Fibroblast of pulmonary artery (primary cell): ENCODE measurements around the gene TXNRD3.
"Not testable (repeated sequence)": the region's sequence is repeated elsewhere in the genome, so short reads cannot be mapped to it uniquely, and the experiment has no call there.

Source experiments
- DNase-seq: peaks from one replicate; pipeline ENCODE4 v3.0.0-alpha.2; 2010; ENCODE audit warnings: low read depth
- H3K4me3 ChIP-seq: replicated peaks from 2 replicates; pipeline ENCODE4 v1.5.1; 2011; ENCODE audit warnings: low read depth, mild to moderate bottlenecking, control low read depth, low read length, moderate library complexity
- TF ChIP-seq, protein P1 (sequence below): IDR thresholded peaks from 2 replicates; pipeline ENCODE4 v1.5.1; 2011; ENCODE audit warnings: mild to moderate bottlenecking, control low read depth, low read length, inconsistent platforms; ENCODE audit errors: missing control alignments

The TXNRD3 gene

DNA sequence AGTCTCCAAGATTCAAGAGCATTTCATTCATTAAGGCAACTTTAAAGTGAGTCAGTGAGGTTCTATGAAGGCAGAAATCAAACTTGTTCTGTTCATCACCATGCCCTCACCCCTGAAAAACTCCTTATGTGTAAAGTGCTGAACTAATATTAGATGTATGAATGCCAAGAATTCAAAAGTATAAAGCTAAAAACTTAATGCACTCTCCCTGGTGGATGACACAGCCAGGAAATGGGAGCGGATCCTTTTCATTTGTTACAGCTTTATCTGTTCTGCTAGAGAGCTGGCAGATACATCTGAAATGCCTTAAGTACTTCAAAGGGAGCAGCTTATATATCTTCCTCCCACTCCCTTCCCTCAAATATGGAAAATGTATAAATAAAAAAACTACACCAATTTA is 8.2 kb downstream of the TXNRD3 start:
- no peak overlapping the region for H3K4me3 ChIP-seq
- DNase-seq = peak; percentile 43
- TF ChIP-seq, protein P1, sequence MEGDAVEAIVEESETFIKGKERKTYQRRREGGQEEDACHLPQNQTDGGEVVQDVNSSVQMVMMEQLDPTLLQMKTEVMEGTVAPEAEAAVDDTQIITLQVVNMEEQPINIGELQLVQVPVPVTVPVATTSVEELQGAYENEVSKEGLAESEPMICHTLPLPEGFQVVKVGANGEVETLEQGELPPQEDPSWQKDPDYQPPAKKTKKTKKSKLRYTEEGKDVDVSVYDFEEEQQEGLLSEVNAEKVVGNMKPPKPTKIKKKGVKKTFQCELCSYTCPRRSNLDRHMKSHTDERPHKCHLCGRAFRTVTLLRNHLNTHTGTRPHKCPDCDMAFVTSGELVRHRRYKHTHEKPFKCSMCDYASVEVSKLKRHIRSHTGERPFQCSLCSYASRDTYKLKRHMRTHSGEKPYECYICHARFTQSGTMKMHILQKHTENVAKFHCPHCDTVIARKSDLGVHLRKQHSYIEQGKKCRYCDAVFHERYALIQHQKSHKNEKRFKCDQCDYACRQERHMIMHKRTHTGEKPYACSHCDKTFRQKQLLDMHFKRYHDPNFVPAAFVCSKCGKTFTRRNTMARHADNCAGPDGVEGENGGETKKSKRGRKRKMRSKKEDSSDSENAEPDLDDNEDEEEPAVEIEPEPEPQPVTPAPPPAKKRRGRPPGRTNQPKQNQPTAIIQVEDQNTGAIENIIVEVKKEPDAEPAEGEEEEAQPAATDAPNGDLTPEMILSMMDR = no peak

DNA sequence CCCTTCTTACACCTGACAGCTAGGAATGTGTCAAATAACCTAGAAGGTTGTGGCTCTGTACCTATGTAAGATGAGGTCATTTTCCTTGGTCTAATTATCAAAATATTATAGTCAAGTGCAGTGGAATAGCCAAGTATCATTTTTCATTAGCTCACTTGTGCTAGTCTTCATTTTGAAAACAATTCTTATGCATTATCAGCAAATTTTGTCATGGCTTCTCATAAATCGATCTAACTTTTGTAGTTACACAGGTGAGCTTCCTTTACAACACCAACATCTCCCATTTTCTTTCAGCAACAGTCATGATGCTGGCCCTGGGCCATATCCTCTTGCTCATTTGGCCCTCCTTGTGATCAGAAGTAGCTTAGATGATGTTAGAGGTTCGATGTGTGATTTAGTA is 10.3 kb downstream of the TXNRD3 start:
- TF ChIP-seq, protein P1 = no peak
- DNase-seq = no peak
- H3K4me3 ChIP-seq = no peak overlapping the region

DNA sequence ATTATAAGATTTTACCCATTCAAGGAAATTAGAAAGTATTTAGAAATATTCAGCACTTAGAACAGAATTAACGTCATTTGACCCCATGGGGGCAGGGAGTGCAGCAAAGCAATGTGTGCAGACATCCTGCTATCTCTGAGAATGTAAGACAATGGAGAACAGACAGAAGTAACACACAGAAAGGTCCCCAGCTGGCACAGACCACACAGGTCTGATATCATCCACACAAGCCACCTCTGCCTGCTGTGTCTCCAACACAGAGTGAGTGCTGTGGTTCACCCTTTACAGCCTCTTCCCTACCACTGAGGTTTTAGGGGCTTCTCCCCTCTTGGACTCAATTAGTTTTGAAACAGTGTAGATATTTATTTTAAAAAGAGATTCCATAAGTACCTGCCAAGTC is 16.1 kb downstream of the TXNRD3 start:
- no peak overlapping the region for H3K4me3 ChIP-seq
- DNase-seq = no peak
- TF ChIP-seq, protein P1 = no peak

DNA sequence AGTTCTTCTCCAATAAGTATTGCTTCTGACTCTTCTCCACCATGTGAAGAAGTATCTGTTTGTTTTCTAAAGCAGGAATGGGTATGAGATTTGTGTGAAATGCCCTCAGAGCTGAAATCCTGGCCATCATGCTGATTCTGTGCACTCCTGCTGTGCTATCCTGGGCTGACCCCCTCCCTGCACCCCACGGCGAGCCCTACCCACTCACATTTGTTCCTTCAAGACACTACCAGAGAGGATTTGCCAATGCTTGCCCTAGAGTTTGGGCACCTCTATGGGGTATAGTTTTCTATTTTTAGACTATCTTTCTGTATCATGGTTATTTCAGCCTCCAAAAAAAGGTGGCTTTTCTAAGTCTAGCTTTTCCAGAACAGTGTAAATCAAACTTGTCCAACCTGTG is 18.5 kb downstream of the TXNRD3 start:
- no peak for DNase-seq
- TF ChIP-seq, protein P1 = no peak

DNA sequence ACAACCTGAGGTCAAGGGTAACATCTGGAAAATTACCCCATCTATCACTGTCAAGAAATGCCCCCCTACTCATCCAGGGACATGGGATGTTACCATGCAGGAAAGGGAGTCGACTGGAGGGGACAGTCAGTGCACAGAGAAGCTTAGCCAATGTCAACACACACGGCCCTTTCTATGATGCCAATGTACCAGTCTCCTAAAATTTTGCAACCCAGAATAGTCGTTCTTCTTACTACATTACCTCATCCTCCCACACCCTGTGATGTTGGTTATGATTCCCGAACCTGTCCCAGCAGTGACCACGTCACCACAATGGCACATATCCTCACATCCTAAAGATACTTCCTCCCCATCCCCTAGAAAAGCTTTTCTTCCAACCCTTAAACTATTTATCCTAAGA is 20.1 kb downstream of the TXNRD3 start:
- no peak for DNase-seq
- TF ChIP-seq, protein P1 = no peak
- H3K4me3 ChIP-seq = no peak overlapping the region

More for the DNA sequence above, 18.5 kb downstream of the TXNRD3 start:
- no peak overlapping the region for H3K4me3 ChIP-seq

DNA sequence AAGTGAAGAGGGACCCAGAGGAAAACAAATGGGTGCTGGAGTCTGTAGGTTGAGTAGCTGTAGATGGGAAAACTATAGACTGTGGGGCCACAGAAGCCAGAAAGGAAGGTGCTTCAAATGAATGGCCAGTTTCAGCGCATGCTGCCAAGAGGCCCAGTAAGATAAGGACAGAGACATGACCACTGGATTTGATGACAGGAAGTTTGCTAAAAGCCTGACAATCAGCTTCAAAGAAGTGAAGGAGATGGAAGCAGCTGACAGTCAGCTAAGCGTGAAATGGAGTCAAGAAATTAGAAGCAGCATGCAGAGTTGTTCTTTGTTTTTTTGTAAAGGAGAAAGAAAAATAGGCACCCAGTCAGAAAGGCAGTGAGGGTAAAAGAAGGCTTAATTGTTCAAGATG is 24.9 kb downstream of the TXNRD3 start:
- no peak overlapping the region for H3K4me3 ChIP-seq
- no peak for DNase-seq
- TF ChIP-seq, protein P1 = no peak

DNA sequence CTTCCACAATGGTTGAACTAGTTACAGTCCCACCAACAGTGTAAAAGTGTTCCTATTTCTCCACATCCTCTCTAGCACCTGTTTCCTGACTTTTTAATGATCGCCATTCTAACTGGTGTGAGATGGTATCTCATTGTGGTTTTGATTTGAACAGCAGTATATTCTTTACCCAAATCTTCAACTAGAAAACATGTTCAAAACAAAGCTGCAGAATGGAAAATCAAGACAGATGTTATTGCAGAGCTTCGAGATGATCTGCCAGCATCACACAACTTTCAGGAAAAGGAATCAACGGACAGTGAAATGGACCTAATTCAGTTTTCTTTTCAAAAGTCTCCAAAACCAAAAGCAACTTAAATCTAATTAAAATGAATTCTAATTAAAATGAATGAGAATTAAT is 29.2 kb downstream of the TXNRD3 start:
- H3K4me3 ChIP-seq, DNase-seq: not testable (repeated sequence)

DNA sequence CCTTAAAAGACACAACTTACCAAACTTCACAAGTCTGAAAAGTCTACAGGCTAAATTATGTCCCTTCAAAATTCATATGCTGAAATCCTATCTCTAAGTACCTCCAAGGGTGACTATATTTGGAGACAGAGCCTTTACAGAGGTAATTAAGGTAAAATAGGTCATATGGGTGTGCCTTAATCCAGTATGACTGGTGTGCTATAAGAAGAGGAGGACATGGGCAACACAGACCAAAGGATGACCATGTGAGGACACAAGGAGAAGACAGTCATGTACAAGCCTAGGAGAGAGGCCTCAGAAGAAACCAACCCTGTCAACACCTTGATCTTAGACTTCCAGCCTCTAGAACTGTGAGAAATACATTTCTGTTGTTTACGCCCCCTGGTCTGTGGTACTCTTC is 32.2 kb downstream of the TXNRD3 start:
- TF ChIP-seq, protein P1 = no peak
- no peak overlapping the region for H3K4me3 ChIP-seq
- DNase-seq = no peak
